DND-41 (cell line): ENCODE results near the gene IRAG1.

ENCODE experiments used
- CTCF ChIP-seq: IDR thresholded peaks from 2 replicates; pipeline ENCODE4 v1.5.1; 2012; ENCODE audit warnings: borderline replicate concordance, low read length, moderate library complexity, mild to moderate bottlenecking; ENCODE audit not compliant: poor library complexity, severe bottlenecking; ENCODE audit errors: extremely low read depth
- EZH2 ChIP-seq: IDR thresholded peaks from 3 replicates; pipeline ENCODE4 v1.6.1; 2012; ENCODE audit warnings: borderline replicate concordance, low read depth, mild to moderate bottlenecking, moderate library complexity, low read length, inconsistent platforms; ENCODE audit not compliant: severe bottlenecking

GRCh38 chr11:10666556-10667520, 26.7 kb downstream of the IRAG1 start:
- TF ChIP-seq CTCF (no peak), EZH2 (no peak)
